Ovary (tissue), 3 donors: Measurements from ENCODE around the gene HDLBP.

Experiments
- EP300 ChIP-seq: sonication (generic); formaldehyde crosslinking; IDR thresholded peaks from one replicate; pipeline ENCODE4 v1.6.1; 2017; ENCODE audit warnings: antibody characterized with exemption
- POLR2A ChIP-seq: fragments of 450-650 bp; IDR thresholded peaks from one replicate; pipeline ENCODE4 v1.6.1; 2017; ENCODE audit warnings: antibody characterized with exemption, mild to moderate bottlenecking, moderate library complexity
- TF ChIP-seq, protein P1 (sequence below), 3 donors: fragments of 450-650 bp in 2 of 3; fragments of 200-600 bp in 1 of 3; IDR thresholded peaks; one replicate each; pipeline versions ENCODE4 v1.5.1 to v1.8.0; 2016 to 2022; ENCODE audit warnings: antibody characterized with exemption in 3 of 3, mild to moderate bottlenecking in 1 of 3
- donor health status: DM: no; HTN: no; CAD: no.

DNA sequence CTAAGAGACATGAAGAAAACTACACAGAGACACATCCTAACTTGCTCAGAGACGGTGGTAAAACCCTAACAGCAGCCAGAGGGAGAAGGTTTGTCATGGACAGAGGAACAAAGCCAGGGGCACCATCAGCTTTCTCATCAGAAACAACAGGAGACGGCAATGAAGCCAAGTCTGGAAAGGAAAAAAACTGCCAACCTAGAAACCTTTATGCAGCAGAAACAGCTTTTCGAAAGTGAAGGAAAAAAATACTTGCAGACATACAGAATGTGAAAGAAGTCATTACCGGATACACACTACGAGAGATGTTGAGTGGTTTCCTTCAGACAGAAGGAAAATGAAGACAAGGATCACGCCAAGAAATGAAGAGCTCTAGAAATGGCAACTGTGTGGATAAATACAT, 71.1 kb downstream of the HDLBP start:
- TF ChIP-seq, protein P1, sequence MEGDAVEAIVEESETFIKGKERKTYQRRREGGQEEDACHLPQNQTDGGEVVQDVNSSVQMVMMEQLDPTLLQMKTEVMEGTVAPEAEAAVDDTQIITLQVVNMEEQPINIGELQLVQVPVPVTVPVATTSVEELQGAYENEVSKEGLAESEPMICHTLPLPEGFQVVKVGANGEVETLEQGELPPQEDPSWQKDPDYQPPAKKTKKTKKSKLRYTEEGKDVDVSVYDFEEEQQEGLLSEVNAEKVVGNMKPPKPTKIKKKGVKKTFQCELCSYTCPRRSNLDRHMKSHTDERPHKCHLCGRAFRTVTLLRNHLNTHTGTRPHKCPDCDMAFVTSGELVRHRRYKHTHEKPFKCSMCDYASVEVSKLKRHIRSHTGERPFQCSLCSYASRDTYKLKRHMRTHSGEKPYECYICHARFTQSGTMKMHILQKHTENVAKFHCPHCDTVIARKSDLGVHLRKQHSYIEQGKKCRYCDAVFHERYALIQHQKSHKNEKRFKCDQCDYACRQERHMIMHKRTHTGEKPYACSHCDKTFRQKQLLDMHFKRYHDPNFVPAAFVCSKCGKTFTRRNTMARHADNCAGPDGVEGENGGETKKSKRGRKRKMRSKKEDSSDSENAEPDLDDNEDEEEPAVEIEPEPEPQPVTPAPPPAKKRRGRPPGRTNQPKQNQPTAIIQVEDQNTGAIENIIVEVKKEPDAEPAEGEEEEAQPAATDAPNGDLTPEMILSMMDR (IDR thresholded peaks at IDR 0.05), result no peak
- no peak for TF ChIP-seq POLR2A
- TF ChIP-seq EP300, result no peak
